Measurements from ENCODE around the gene HYAL2. TPM values are rescaled to one million over a fixed set of nuclear protein-coding genes. Genes with fewer than 3 reads are reported as not detected.

Gene HYAL2
- total RNA-seq, 2 experiments from 2014 or later = 7.7 to 19.7 TPM

DNA sequence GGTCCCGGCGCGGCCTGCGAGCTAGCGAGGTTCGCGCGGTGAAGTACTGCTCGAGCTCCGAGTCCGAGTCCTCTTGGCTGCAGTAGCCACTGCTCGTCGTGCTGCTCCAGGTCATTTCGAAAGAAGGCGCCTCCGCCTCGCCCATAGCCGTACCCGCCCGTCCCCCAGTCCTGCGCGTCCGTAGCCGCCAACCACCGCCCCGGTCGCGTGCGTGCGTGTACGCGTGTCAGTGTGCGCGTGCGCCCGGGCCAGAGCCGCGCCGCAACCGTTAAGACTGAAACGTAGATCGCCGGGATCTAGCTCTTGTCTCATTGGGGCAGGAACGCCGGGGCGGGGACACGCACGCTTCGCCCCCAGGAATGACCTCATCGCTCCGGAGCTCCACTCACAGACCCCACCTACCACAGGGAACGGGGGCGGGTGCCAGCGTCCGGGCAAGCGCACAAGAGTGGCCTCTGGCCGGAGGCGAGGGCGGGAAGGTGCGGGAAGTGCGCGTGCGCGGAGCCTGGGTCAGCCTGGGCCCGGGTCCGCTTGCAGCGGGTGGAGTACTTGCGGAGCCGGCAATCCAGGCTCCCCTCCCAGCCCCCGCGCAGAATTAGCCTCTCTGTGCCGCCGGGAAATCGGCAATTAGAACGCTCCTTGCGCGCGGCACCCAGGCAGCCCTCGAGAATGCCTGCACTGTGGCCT is 14.8 kb upstream of the HYAL2 start:
- POLR2A ChIA-PET = interaction anchor here (0.6 to 3.2 kb wide), 14 partner anchors 9 to 109 kb away, joined by 3 to 28 read pairs (median 6); partner anchors contain the start of genes CYB561D2, HYAL3, IFRD2 and NAA80
- no TSS peak for BruUV-seq (replicated peaks)
- H4K20me1 ChIP-seq (ENCODE audit: insufficient read depth, low read length) = peaks cover 5% of the 10 kb centered on the region
- no peak overlapping the region; the same call in 1 of the 2 replicates for H2AFZ ChIP-seq (ENCODE audit: low read length)
- H3K9me2 ChIP-seq (ENCODE audit: insufficient read depth, low read length) = no peaks in the 10 kb centered on the region
- H3K4me3 ChIP-seq (ENCODE audit: low read depth, low read length, poor library complexity, severe bottlenecking) = peak overlapping the region; percentile 90
- H3K36me3 ChIP-seq (ENCODE audit: insufficient read depth, low read length) = peaks cover 37% of the 10 kb centered on the region
- no peak for TF ChIP-seq EZH2phosphoT487 (IDR thresholded peaks at IDR 0.05; ENCODE audit: borderline replicate concordance, low read depth, low read length)
- TF ChIP-seq, protein P1, sequence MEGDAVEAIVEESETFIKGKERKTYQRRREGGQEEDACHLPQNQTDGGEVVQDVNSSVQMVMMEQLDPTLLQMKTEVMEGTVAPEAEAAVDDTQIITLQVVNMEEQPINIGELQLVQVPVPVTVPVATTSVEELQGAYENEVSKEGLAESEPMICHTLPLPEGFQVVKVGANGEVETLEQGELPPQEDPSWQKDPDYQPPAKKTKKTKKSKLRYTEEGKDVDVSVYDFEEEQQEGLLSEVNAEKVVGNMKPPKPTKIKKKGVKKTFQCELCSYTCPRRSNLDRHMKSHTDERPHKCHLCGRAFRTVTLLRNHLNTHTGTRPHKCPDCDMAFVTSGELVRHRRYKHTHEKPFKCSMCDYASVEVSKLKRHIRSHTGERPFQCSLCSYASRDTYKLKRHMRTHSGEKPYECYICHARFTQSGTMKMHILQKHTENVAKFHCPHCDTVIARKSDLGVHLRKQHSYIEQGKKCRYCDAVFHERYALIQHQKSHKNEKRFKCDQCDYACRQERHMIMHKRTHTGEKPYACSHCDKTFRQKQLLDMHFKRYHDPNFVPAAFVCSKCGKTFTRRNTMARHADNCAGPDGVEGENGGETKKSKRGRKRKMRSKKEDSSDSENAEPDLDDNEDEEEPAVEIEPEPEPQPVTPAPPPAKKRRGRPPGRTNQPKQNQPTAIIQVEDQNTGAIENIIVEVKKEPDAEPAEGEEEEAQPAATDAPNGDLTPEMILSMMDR (conservative IDR thresholded peaks at IDR 0.05; ENCODE audit: low read length) = no peak
- peak overlapping the region; percentile 90 for H3K4me2 ChIP-seq (ENCODE audit: low read length)
- peaks cover 50% of the 10 kb centered on the region for H3K79me2 ChIP-seq (ENCODE audit: insufficient read depth, low read depth, low read length)
- intact Hi-C loops (cut with micrococcal nuclease; ENCODE audit: unreplicated experiment) = loop anchor here (5.0 kb wide), 2 partner anchors 40 to 100 kb away; partner anchors contain the start of genes GNAI2, HYAL3 and NAA80
- DNase-seq (ENCODE audit: low spot score) = peak; percentile 98
- no peaks in the 10 kb centered on the region for H3K9me3 ChIP-seq (ENCODE audit: low read length)
- H3K4me1 ChIP-seq (ENCODE audit: insufficient read depth, low read length, poor library complexity, severe bottlenecking) = peaks cover 63% of the 10 kb centered on the region
- peak overlapping the region; percentile 86 for H3K27ac ChIP-seq (ENCODE audit: low read depth, low read length, poor library complexity, severe bottlenecking)
- CTCF ChIA-PET (ENCODE audit: unreplicated experiment) = interaction anchor here (0.6 to 1.7 kb wide), 9 partner anchors 9 to 318 kb away, joined by 3 to 7 read pairs (median 3); partner anchors contain the start of genes HYAL3 and NAA80

DNA sequence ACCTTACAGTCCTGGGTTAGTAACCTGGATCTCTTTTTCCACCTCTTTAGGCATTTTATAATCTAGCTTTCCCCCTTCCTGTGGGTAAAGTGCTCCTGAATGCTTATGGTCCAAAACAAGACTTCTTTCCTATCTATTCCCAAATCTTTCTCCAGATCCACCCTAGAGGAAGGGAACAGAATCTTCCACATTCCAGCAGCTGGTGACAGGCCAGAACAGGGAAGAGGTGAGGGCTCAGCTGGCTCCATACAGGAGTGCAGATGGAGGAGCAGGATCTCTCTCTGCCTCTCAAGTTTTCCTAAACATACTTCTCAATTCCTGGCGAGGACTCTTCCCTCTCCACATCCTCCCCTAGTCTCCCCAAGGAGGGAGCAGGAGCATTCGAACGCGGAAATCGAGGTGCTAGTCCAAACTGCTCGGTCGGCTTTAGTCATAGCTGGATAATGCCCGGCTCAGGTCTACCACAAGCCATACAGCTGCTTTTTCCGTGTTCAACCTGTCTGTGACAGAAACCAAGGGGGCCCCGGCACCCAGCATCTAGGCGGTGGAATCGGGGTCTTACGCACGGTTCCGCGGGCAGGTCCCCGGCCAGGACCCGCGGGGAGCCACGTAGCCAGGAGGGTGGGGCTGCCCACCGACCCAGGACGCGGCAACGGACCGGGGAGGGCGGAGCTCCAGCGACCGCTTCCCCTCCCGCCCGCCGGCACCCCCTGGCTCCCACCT is 14.1 kb upstream of the HYAL2 start:
- DNase-seq (ENCODE audit: low spot score) = no peak
- Histone ChIP-seq H3K9me3 (ENCODE audit: low read length) (no peaks in the 10 kb centered on the region), H3K9me2 (ENCODE audit: insufficient read depth, low read length) (no peaks in the 10 kb centered on the region), H4K20me1 (ENCODE audit: insufficient read depth, low read length) (peaks cover 5% of the 10 kb centered on the region), H3K27ac (ENCODE audit: low read depth, low read length, poor library complexity, severe bottlenecking) (peak overlapping the region; percentile 86), H3K36me3 (ENCODE audit: insufficient read depth, low read length) (peaks cover 45% of the 10 kb centered on the region), H3K4me2 (ENCODE audit: low read length) (peak overlapping the region; percentile 90), H3K79me2 (ENCODE audit: insufficient read depth, low read depth, low read length) (peaks cover 50% of the 10 kb centered on the region), H2AFZ (ENCODE audit: low read length) (no peak overlapping the region), H3K4me3 (ENCODE audit: low read depth, low read length, poor library complexity, severe bottlenecking) (peak overlapping the region; percentile 90), H3K4me1 (ENCODE audit: insufficient read depth, low read length, poor library complexity, severe bottlenecking) (peaks cover 63% of the 10 kb centered on the region)
- POLR2A ChIA-PET = interaction anchor here (0.6 to 3.2 kb wide), 16 partner anchors 8 to 108 kb away, joined by 3 to 28 read pairs (median 4); partner anchors contain the start of genes CYB561D2, HYAL3, IFRD2 and NAA80
- intact Hi-C loops (cut with micrococcal nuclease; ENCODE audit: unreplicated experiment) = loop anchor here (5.0 kb wide), 2 partner anchors 39 to 99 kb away; partner anchors contain the start of genes GNAI2, HYAL3 and NAA80
- TSS peak; percentile 63 for BruUV-seq (replicated peaks)
- CTCF ChIA-PET (ENCODE audit: unreplicated experiment) = interaction anchor here (0.6 to 1.7 kb wide), 8 partner anchors 10 to 110 kb away, joined by 3 to 7 read pairs (median 3); partner anchors contain the start of genes HYAL3 and NAA80
- no peak for TF ChIP-seq EZH2phosphoT487 (IDR thresholded peaks at IDR 0.05; ENCODE audit: borderline replicate concordance, low read depth, low read length)
- TF ChIP-seq, protein P1 (conservative IDR thresholded peaks at IDR 0.05; ENCODE audit: low read length) = no peak
